Endothelial cell of umbilical vein (primary cell): ENCODE data around the gene MMP24. TPM values are rescaled to one million over a fixed set of nuclear protein-coding genes. Genes with fewer than 3 reads are reported as not detected.

Source experiments
- BruUV-seq: library from RNA; stranded (reverse); fragments of 400-500 nt; replicated peaks from 2 replicates; lab custom pipeline; 2021; lab: Mats Ljungman, UMichigan
- CTCF ChIA-PET: fragments of 300-600, 350-600 bp; sonication (Branson Sonifier 250); formaldehyde crosslinking; loops from one replicate; lab custom pipeline; 2021; ENCODE audit warnings: antibody characterized with exemption, inconsistent platforms; lab: Charles Lee
- POLR2A ChIA-PET: fragments of 300-600, 350-600 bp; sonication (Branson Sonifier 250); formaldehyde crosslinking; loops from one replicate; lab custom pipeline; 2021; ENCODE audit warnings: antibody characterized with exemption, inconsistent platforms; lab: Charles Lee
- DNase-seq: peaks from one replicate; pipeline ENCODE4 v3.0.0-alpha.2; 2011; ENCODE audit warnings: low read depth, low spot score
- FAIRE-seq: peaks from 2 replicates; lab custom pipeline; 2011; peaks lifted over from hg19 to GRCh38; lab: Jason Lieb, UNC
- H2AFZ ChIP-seq: 2 replicates; pipeline ENCODE4 v1.6.0; 2012; ENCODE audit warnings: low read depth, low read length, control low read depth, inconsistent platforms
- H3K27ac ChIP-seq: 2 replicates; pipeline ENCODE4 v1.5.1; 2011; ENCODE audit warnings: low read depth, mild to moderate bottlenecking, control low read depth, low read length, moderate library complexity; ENCODE audit not compliant: insufficient read depth
- H3K27me3 ChIP-seq, 2 experiments: 2 replicates each; pipeline versions ENCODE4 v1.6.0 to v1.6.1; 2011; ENCODE audit warnings: low read length in 2 of 2, mixed read lengths in 1 of 2; ENCODE audit not compliant: control insufficient read depth in 2 of 2, insufficient read depth in 2 of 2
- H3K36me3 ChIP-seq, 2 experiments: 2 replicates in 1 of 2; 3 replicates in 1 of 2; pipeline ENCODE4 v1.5.1; 2011; ENCODE audit warnings: low read length in 2 of 2, mild to moderate bottlenecking in 1 of 2, moderate library complexity in 1 of 2; ENCODE audit not compliant: control insufficient read depth in 2 of 2, insufficient read depth in 2 of 2; ENCODE audit errors: extremely low read depth in 1 of 2
- H3K4me1 ChIP-seq: 3 replicates; pipeline ENCODE4 v1.5.1; 2011; ENCODE audit warnings: mild to moderate bottlenecking, low read length; ENCODE audit not compliant: control insufficient read depth, insufficient read depth; ENCODE audit errors: extremely low read depth
- H3K4me2 ChIP-seq: 2 replicates; pipeline ENCODE4 v1.6.1; 2011; ENCODE audit warnings: low read length, control low read depth, mixed read lengths; ENCODE audit not compliant: insufficient read depth
- H3K4me3 ChIP-seq, 3 experiments: fragments of 200-600 bp in 1 of 3; sonication (generic), shearing (Covaris generic) in 1 of 3; replicated peaks in 1 of 3; 2 replicates each; pipeline ENCODE4 v1.5.1; 2011 to 2016; ENCODE audit warnings: control low read depth in 3 of 3, low read length in 3 of 3, mild to moderate bottlenecking in 2 of 3, inconsistent platforms in 1 of 3, low read depth in 1 of 3, moderate library complexity in 1 of 3; ENCODE audit not compliant: insufficient read depth in 1 of 3
- H3K79me2 ChIP-seq: 2 replicates; pipeline ENCODE4 v1.6.0; 2012; ENCODE audit warnings: low read length, inconsistent platforms; ENCODE audit not compliant: control insufficient read depth, insufficient read depth
- H3K9ac ChIP-seq: replicated peaks from 2 replicates; pipeline ENCODE3; 2011; ENCODE audit warnings: low read length, control low read depth; ENCODE audit not compliant: insufficient read depth; ENCODE audit errors: extremely low read depth
- H3K9me1 ChIP-seq: replicated peaks from 3 replicates; pipeline ENCODE4 v1.6.0; 2011; ENCODE audit warnings: mild to moderate bottlenecking, low read length; ENCODE audit not compliant: control insufficient read depth, insufficient read depth; ENCODE audit errors: extremely low read depth
- H3K9me3 ChIP-seq: replicated peaks from 2 replicates; pipeline ENCODE4 v1.5.1; 2012; ENCODE audit warnings: low read length, inconsistent platforms; ENCODE audit not compliant: control insufficient read depth, insufficient read depth
- H4K20me1 ChIP-seq: replicated peaks from 2 replicates; pipeline ENCODE3; 2011; ENCODE audit warnings: mild to moderate bottlenecking, low read length; ENCODE audit not compliant: control insufficient read depth, insufficient read depth; ENCODE audit errors: extremely low read depth
- FOS ChIP-seq: IDR thresholded peaks from 2 replicates; pipeline ENCODE4 v1.6.1; 2011; ENCODE audit warnings: mild to moderate bottlenecking, low read length, moderate library complexity, borderline replicate concordance; ENCODE audit not compliant: insufficient read depth
- dilution Hi-C: fragments of 300-500 bp; cut with MboI; formaldehyde crosslinking; loops from one replicate; pipeline ENCODE4 v1.15.0; 2019; ENCODE audit warnings: low sequenced_read_pairs; ENCODE audit not compliant: extremely low pct_ligation_motif_present
- intact Hi-C: fragments of 100-400 bp; cut with micrococcal nuclease; formaldehyde crosslinking; loops from one replicate; pipeline ENCODE4 v1.10.0; 2022
- polyA plus RNA-seq, 4 experiments: library from polyadenylated mRNA; depleted of rRNA in 3 of 4; stranded (reverse) in 3 of 4; unstranded in 1 of 4; fragments of >200 nt; gene quantifications; 2 replicates each; pipeline versions ENCODE4 v1.2.1 to v1.2.3, GENCODE V29; 2011 to 2012; ENCODE audit warnings: missing spikeins in 1 of 4
- total RNA-seq: library from RNA; stranded (reverse); gene quantifications from 2 replicates; pipeline ENCODE4 v1.2.3, GENCODE V29; 2021
- TF ChIP-seq, protein P1 (sequence below), 2 donors: IDR thresholded peaks; 1 replicate in 1 of 2; 2 replicates in 1 of 2; pipeline ENCODE4 v1.5.1; 2011; ENCODE audit warnings: low read length in 2 of 2, mild to moderate bottlenecking in 2 of 2, moderate library complexity in 2 of 2, control low read depth in 1 of 2, inconsistent platforms in 1 of 2, low read depth in 1 of 2; ENCODE audit not compliant: insufficient read depth in 1 of 2; ENCODE audit errors: extremely low read depth in 1 of 2

Gene MMP24
- total and polyA plus RNA-seq, 2 donors (not counting 3 experiments of a cell fraction or from before 2014, with no cell fraction given), result 0.27 to 0.54 TPM

DNA sequence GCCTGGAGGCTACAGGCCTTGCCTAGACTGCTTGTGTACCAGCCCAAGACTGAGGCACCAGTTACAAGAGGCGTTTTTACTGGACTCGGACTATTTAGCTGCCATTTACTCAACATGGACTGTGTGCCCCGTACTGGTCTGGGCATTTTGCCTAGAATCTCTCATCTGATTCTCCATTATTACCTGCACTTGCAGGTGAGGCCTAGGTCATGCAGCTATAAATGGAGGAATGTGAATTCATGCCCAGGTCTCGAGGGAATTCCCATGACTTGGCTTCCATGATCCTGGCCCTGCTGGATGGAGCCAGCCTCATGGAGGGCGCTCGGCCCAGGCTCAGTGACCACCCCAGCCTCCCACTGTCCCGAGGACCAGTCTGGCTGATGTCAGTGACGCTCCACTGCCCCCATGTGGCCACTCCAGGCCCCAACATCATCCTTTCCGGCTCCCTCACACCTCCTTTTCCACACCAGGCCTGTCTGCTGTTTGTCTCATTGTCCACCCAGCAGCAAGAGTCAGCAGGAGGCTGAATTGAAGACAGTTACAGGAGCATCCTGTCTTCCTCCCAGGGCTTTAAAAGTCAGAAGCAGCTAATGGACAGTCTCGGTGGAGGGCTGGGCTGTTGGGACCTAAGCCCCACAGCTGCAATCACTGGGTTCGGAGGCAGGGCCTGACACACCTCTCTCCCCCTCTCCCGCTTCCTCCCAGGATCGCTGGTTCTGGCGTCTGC lies 42.7 kb downstream of the MMP24 start:
- dilution Hi-C loops (loop anchor here (25.0 kb wide), 1 partner anchor 432 kb away; the partner anchor contains the start of gene NCOA6), intact Hi-C loops (loop anchor here (1.0 to 2.0 kb wide), 6 partner anchors 44 to 435 kb away; no protein-coding TSS in a partner anchor)
- no peak overlapping the region for H3K4me3 ChIP-seq
- H3K36me3 ChIP-seq, result no peaks in the 10 kb centered on the region
- no peak overlapping the region for H3K9ac ChIP-seq
- DNase-seq, result peak; percentile 66
- H3K4me1 ChIP-seq, result no peaks in the 10 kb centered on the region
- ChIA-PET CTCF (interaction anchor here (0.6 to 11.4 kb wide), 13 partner anchors 12 to 434 kb away, joined by 3 to 177 read pairs (median 3); partner anchors contain the start of genes EDEM2 and GDF5), POLR2A (no interaction called here)
- H4K20me1 ChIP-seq, result no peaks in the 10 kb centered on the region
- H3K9me1 ChIP-seq, result no peaks in the 10 kb centered on the region
- H2AFZ ChIP-seq, result no peak overlapping the region
- no peak overlapping the region for H3K4me2 ChIP-seq
- H3K9me3 ChIP-seq, result no peaks in the 10 kb centered on the region
- no peaks in the 10 kb centered on the region for H3K27me3 ChIP-seq
- H3K27ac ChIP-seq, result no peak overlapping the region
- FAIRE-seq, result peak; percentile 90
- no TSS peak for BruUV-seq
- H3K79me2 ChIP-seq, result no peaks in the 10 kb centered on the region
- TF ChIP-seq, protein P1, sequence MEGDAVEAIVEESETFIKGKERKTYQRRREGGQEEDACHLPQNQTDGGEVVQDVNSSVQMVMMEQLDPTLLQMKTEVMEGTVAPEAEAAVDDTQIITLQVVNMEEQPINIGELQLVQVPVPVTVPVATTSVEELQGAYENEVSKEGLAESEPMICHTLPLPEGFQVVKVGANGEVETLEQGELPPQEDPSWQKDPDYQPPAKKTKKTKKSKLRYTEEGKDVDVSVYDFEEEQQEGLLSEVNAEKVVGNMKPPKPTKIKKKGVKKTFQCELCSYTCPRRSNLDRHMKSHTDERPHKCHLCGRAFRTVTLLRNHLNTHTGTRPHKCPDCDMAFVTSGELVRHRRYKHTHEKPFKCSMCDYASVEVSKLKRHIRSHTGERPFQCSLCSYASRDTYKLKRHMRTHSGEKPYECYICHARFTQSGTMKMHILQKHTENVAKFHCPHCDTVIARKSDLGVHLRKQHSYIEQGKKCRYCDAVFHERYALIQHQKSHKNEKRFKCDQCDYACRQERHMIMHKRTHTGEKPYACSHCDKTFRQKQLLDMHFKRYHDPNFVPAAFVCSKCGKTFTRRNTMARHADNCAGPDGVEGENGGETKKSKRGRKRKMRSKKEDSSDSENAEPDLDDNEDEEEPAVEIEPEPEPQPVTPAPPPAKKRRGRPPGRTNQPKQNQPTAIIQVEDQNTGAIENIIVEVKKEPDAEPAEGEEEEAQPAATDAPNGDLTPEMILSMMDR (IDR thresholded peaks at IDR 0.05; ENCODE audit: extremely low read depth in 1 of 2, insufficient read depth in 1 of 2, low read depth in 1 of 2, low read length in 2 of 2), result peak; percentile 87 to 95
- no peak for TF ChIP-seq FOS
